Measurements from ENCODE around the gene GJB3. TPM values are rescaled to one million over a fixed set of nuclear protein-coding genes. Genes with fewer than 3 reads are reported as not detected.

Gene GJB3
- total and polyA plus RNA-seq, 10 of the 15 experiments (the other 5 are each of a cell fraction or from before 2014, with no cell fraction given): not detected

DNA sequence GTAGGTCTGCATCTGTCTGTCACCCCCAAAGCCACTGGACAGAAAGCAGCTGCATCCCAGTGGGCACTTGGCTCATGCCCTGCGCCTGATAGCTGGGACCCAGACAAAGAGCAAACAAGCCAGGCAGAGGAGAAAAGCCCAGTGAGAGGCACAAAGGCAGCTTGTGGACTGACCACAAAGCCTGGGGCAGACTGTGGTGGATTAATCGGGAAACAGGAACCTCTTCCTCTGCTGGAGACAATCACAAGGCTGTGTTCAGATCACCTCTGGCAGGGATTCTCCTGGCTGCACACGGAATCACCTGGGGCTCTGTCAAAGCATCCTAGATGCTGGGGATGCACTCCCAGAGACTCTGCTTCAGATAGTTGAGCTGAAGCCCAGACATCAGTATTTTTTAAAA lies 41.4 kb upstream of the GJB3 start:
- FAIRE-seq: no peak
- no peak for ATAC-seq
- SMC1A ChIA-PET (ENCODE audit: uncharacterized antibody, unreplicated experiment): no interaction called here
- TF ChIP-seq POU2F2 (IDR thresholded peaks at IDR 0.05; ENCODE audit: borderline replicate concordance, low read depth, low read length): no peak
- TF ChIP-seq, protein P1, sequence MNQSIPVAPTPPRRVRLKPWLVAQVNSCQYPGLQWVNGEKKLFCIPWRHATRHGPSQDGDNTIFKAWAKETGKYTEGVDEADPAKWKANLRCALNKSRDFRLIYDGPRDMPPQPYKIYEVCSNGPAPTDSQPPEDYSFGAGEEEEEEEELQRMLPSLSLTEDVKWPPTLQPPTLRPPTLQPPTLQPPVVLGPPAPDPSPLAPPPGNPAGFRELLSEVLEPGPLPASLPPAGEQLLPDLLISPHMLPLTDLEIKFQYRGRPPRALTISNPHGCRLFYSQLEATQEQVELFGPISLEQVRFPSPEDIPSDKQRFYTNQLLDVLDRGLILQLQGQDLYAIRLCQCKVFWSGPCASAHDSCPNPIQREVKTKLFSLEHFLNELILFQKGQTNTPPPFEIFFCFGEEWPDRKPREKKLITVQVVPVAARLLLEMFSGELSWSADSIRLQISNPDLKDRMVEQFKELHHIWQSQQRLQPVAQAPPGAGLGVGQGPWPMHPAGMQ (IDR thresholded peaks at IDR 0.05; ENCODE audit: borderline replicate concordance): no peak
- TF ChIP-seq MTA3 (IDR thresholded peaks at IDR 0.05; ENCODE audit: borderline replicate concordance, low read length): no peak
- TF ChIP-seq BMI1 (IDR thresholded peaks at IDR 0.05; ENCODE audit: borderline replicate concordance): no peak
- TF ChIP-seq SRF (IDR thresholded peaks at IDR 0.05; ENCODE audit: low read depth in 2 of 2, low read length in 2 of 2): no peak
- no peak for TF ChIP-seq ZBTB4 (CRISPR knock-in tag; IDR thresholded peaks at IDR 0.05)
- TF ChIP-seq JUND (IDR thresholded peaks at IDR 0.05; ENCODE audit: low read depth, low read length): no peak
- no peak for TF ChIP-seq GATAD2B (conservative IDR thresholded peaks at IDR 0.05; ENCODE audit: low read depth)
- no peak for TF ChIP-seq MYB (IDR thresholded peaks at IDR 0.05; ENCODE audit: borderline replicate concordance, low read depth, low read length)
- no peak for TF ChIP-seq FOXK2 (IDR thresholded peaks at IDR 0.05)
- TF ChIP-seq TCF3 (IDR thresholded peaks at IDR 0.05; ENCODE audit: borderline replicate concordance, insufficient read depth, low read depth, low read length): no peak
- TF ChIP-seq BHLHE40 (IDR thresholded peaks at IDR 0.05; ENCODE audit: borderline replicate concordance in 1 of 2, low read depth in 2 of 2, low read length in 1 of 2): no peak
- TF ChIP-seq GABPA (IDR thresholded peaks at IDR 0.05; ENCODE audit: low read depth): no peak
- no peak for TF ChIP-seq ZBTB11 (CRISPR knock-in tag; IDR thresholded peaks at IDR 0.05)
- TF ChIP-seq JUNB (IDR thresholded peaks at IDR 0.05): no peak
- TF ChIP-seq RCOR1 (conservative IDR thresholded peaks at IDR 0.05; ENCODE audit: low read depth, low read length): no peak
- TF ChIP-seq MYC (IDR thresholded peaks at IDR 0.05; ENCODE audit: insufficient read depth, insufficient read length, insufficient replicate concordance, low read length, severe bottlenecking): no peak
- no peak for TF ChIP-seq RAD21 (IDR thresholded peaks at IDR 0.05; ENCODE audit: insufficient read depth, low read depth, low read length)

More for the DNA sequence above, 41.4 kb upstream of the GJB3 start:
- no peak overlapping the region for H3K4me3 ChIP-seq
- no peaks in the 10 kb centered on the region for H3K36me3 ChIP-seq (ENCODE audit: control insufficient read depth in 2 of 2, insufficient read depth in 2 of 2, low read length in 1 of 2)
- ChIA-PET RAD21 (ENCODE audit: unreplicated experiment) (no interaction called here), POLR2A (no interaction called here), CTCF (no interaction called here)
- BruUV-seq (replicated peaks): no TSS peak
- no peak overlapping the region for H3K4me2 ChIP-seq (ENCODE audit: control insufficient read depth, insufficient read depth)
- H4K20me1 ChIP-seq (ENCODE audit: control insufficient read depth, insufficient read depth): no peaks in the 10 kb centered on the region
- 2% methylated on average over 3 of the region's 3 CpGs for WGBS (ENCODE audit: insufficient coverage, insufficient replicate concordance, low lambda C conversion rate, missing lambda C conversion rate)
- H3K9me3 ChIP-seq (replicated peaks; ENCODE audit: control insufficient read depth, insufficient read depth, low read length): no peaks in the 10 kb centered on the region
- intact Hi-C loops (cut with micrococcal nuclease; ENCODE audit: unreplicated experiment) (loop anchor here (5.0 kb wide), 1 partner anchor 277 kb away; no protein-coding TSS in a partner anchor), in situ Hi-C loops (cut with MboI) (loop anchor here (10.0 kb wide), 1 partner anchor 1105 kb away; no protein-coding TSS in a partner anchor)
- no peak overlapping the region for H3K27ac ChIP-seq (ENCODE audit: control insufficient read depth, insufficient read depth)
- no peaks in the 10 kb centered on the region for H3K4me1 ChIP-seq (ENCODE audit: control insufficient read depth, insufficient read depth, low read length)
- DNase-seq (ENCODE audit: low read depth, low spot score): no peak
- H3K9ac ChIP-seq (ENCODE audit: control insufficient read depth, insufficient read depth, low read length): no peak overlapping the region
- no peak overlapping the region for H2AFZ ChIP-seq (ENCODE audit: control insufficient read depth, low read depth, low read length)
- H3K79me2 ChIP-seq (ENCODE audit: control insufficient read depth, insufficient read depth, low read length): no peaks in the 10 kb centered on the region
- peaks cover 0 to 2% of the 10 kb centered on the region in 2 experiments; a peak in 3 of 4 replicates for H3K27me3 ChIP-seq (replicated peaks in 1 of 2; ENCODE audit: control insufficient read depth in 2 of 2, insufficient read depth in 2 of 2, low read length in 1 of 2)
